ENCODE measurements around the gene LIMS4. TPM values are rescaled to one million over a fixed set of nuclear protein-coding genes. Genes with fewer than 3 reads are reported as not detected.
"Not testable (repeated sequence)": the region's sequence is repeated elsewhere in the genome, so short reads cannot be mapped to it uniquely, and the experiment has no call there.

The LIMS4 gene
- total RNA-seq, 2 donors from 2014 or later: 0.43 to 0.89 TPM

DNA sequence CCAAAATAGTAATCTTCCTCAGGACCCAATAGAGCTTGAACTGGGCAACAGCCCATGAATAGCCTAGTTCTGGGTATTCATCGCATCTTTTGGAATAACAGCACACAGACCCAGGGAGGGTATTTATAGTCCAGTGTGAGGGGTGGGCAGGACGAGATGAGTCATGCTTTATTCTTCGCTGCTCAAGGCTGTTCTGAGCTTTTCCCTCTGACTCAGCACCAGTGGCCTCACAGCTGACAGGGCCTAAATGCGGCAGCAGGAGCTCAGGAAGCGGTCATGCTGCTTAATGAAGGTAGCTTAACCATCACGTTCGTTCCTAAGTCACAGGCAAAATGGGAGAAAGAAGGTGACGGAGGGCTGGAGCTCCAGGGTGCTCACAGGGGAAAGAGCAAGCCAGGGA, 7.3 kb downstream of the LIMS4 start:
- not testable (repeated sequence) for H3K4me3 Mint-ChIP-seq; H3K4me1 Mint-ChIP-seq (ENCODE audit: low read depth in 2 of 2); H3K27ac Mint-ChIP-seq; H3K36me3 Mint-ChIP-seq; H3K27me3 Mint-ChIP-seq; DNase-seq (ENCODE audit: low spot score); H3K9me3 Mint-ChIP-seq
- ATAC-seq: peak in 1 of 2 donors; percentile 54

DNA sequence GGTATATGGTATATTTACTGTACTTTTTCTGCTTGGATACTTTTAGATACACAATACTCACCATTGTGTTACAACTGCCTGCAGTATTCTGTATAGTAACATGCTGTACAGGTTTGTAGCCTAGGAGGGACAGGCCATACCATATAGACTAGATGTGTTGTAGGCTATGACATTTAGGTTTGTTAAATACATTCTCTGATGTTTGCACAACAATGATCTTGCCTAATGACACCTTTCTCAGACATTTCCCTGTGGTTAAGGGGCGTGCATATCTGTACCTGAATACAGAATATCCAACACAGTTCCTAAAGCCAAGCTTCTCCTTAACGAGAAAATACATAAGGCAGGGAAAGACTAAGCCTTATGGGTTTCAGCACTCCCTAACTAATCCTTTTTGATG, 10.2 kb downstream of the LIMS4 start:
- not testable (repeated sequence) for H3K4me3 Mint-ChIP-seq; H3K4me1 Mint-ChIP-seq (ENCODE audit: low read depth in 2 of 2)

DNA sequence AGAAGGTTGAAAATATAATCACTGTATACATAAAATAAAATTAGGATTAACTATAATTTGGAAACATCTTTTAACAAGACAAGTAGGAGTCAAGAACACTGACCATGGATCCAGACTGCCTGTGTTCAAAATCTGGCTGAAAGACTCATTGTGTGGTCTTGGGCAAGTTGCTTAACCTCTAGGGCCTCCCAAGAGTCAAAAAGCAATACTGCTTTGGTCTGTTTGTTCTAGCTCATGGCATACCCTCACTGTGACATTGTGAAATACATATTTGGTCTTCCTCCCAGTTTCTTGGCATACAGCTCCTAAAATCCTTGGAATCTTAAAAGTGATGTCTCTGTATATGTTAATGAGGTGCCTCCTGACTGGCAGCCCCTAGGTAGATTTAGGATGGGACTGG, 12.3 kb downstream of the LIMS4 start:
- not testable (repeated sequence) for DNase-seq (ENCODE audit: low spot score); H3K27me3 Mint-ChIP-seq; H3K27ac Mint-ChIP-seq; H3K4me3 Mint-ChIP-seq; ATAC-seq; H3K4me1 Mint-ChIP-seq (ENCODE audit: low read depth in 2 of 2); H3K9me3 Mint-ChIP-seq; H3K36me3 Mint-ChIP-seq

More for the DNA sequence above, 10.2 kb downstream of the LIMS4 start:
- H3K27ac Mint-ChIP-seq; DNase-seq (ENCODE audit: low spot score); ATAC-seq; H3K9me3 Mint-ChIP-seq; H3K27me3 Mint-ChIP-seq; H3K36me3 Mint-ChIP-seq: not testable (repeated sequence)

DNA sequence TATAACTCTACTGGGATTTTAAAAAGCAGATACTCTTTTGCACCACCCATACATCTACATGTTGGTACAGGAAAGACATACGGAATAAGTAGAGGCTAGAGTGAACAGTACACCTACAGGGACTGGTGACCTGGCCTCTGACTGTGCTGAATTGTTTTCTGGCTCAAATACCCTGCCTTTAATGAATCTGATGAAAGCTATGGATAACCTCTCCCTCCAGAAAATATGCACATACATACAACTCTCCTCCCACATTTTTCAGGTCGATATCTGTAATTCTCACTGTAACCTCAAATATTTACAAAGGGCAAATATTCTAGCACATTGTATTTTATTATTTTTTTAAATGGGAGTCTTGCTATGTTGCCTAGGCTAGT, 15.4 kb downstream of the LIMS4 start:
- H3K36me3 Mint-ChIP-seq; H3K9me3 Mint-ChIP-seq; H3K4me1 Mint-ChIP-seq (ENCODE audit: low read depth in 2 of 2); H3K27me3 Mint-ChIP-seq; H3K4me3 Mint-ChIP-seq; DNase-seq (ENCODE audit: low spot score); H3K27ac Mint-ChIP-seq; ATAC-seq: not testable (repeated sequence)

- not testable (repeated sequence) for DNase-seq (ENCODE audit: low spot score); H3K27me3 Mint-ChIP-seq; H3K4me1 Mint-ChIP-seq (ENCODE audit: low read depth in 2 of 2); H3K27ac Mint-ChIP-seq; H3K36me3 Mint-ChIP-seq; ATAC-seq; H3K4me3 Mint-ChIP-seq; H3K9me3 Mint-ChIP-seq
Measured at GRCh38 chr2:110456291-110457213, 16.1 kb downstream of the LIMS4 start.

DNA sequence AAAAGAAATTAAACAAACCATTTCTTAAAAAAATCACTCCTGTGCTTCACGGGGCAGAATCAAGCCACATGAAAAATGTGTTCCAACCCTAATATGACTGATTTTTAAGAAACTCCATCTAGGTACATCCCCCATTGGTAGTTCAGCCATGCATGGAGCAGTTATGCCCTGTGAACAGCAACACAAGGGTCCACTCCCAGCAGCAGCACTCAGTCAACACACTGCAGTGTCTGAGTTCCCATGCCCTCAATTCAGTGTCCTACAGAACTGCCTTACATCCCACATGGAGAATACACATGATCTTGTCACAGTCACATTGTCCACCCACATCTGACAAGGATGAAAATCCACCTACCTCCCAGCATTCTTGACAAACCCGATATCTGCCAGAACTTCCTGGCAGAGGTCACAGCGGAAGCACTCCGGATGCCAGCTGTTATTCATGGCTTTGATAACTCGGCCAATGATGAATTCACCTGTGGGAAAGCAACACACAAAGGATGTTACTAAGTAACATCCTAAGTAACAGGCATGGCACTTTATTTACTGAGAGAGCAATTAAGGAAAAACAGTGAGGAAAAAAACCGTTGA, 17.4 kb downstream of the LIMS4 start:
- not testable (repeated sequence) for H3K4me3 Mint-ChIP-seq; H3K27me3 Mint-ChIP-seq; DNase-seq (ENCODE audit: low spot score); H3K4me1 Mint-ChIP-seq (ENCODE audit: low read depth in 2 of 2); H3K27ac Mint-ChIP-seq; ATAC-seq; H3K36me3 Mint-ChIP-seq; H3K9me3 Mint-ChIP-seq

DNA sequence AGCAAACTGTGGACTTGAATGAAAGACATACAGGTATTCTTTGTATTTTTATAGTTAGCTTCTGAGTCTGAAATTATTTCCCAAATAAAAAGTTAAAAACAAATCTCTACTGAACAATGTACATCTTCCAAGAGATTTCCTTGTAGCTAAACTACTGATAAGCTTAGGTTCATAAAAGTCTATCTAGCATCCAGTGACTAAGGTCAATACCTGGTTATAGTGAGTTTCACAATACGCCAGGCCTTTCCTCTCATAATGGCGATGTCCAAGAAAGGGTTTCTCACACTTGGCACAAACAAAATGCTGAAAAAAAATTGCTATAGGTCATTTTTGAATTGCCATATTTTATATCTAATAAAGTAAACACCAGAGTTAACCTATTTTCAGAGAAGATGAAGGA, 21.7 kb downstream of the LIMS4 start:
- not testable (repeated sequence) for H3K36me3 Mint-ChIP-seq, ATAC-seq, H3K9me3 Mint-ChIP-seq

GRCh38 chr2:110449127-110449947, 23.3 kb downstream of the LIMS4 start:
- not testable (repeated sequence) for ATAC-seq; H3K27ac Mint-ChIP-seq; H3K9me3 Mint-ChIP-seq; H3K4me3 Mint-ChIP-seq; H3K36me3 Mint-ChIP-seq; DNase-seq (ENCODE audit: low spot score); H3K4me1 Mint-ChIP-seq (ENCODE audit: low read depth in 2 of 2); H3K27me3 Mint-ChIP-seq

More for the DNA sequence above, 21.7 kb downstream of the LIMS4 start:
- H3K4me1 Mint-ChIP-seq (ENCODE audit: low read depth in 2 of 2); H3K27me3 Mint-ChIP-seq; DNase-seq (ENCODE audit: low spot score); H3K4me3 Mint-ChIP-seq; H3K27ac Mint-ChIP-seq: not testable (repeated sequence)

- H3K4me1 Mint-ChIP-seq (ENCODE audit: low read depth in 2 of 2); H3K36me3 Mint-ChIP-seq; H3K27ac Mint-ChIP-seq; ATAC-seq; H3K4me3 Mint-ChIP-seq; DNase-seq (ENCODE audit: low spot score); H3K27me3 Mint-ChIP-seq; H3K9me3 Mint-ChIP-seq: not testable (repeated sequence)
Measured at GRCh38 chr2:110446644-110447043, 26.0 kb downstream of the LIMS4 start.

DNA sequence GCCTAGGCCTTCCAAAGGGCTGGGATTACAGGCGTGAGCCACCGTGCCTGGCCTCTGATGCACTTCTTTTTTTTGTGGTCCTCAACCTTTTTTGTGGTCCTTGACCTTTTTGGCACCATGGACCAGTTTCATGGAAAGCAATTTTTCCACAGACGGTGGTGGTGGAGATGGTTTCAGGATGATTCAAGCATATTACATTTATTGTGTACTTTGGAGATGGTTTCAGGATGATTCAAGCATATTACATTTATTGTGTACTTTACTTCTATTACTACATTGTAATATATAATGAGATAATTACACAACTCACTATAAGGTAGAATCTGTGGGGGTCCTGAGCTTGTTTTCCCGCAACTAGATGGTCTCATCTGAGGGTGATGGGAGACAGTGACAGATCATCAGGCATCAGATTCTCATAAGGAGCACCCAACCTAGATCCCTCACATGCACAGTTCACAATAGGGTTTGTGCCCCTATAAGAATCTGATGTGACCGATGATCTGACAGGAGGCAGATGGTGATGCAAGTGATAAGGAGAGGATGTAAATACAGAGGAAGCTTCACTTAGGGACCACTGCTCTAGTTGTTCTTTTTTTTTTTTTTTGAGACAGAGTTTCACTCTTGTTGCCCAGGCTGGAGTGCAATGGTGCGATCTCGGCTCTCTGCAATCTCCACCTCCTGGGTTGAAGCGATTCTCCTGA, 29.2 kb downstream of the LIMS4 start:
- not testable (repeated sequence) for H3K36me3 Mint-ChIP-seq; ATAC-seq; H3K27ac Mint-ChIP-seq; DNase-seq (ENCODE audit: low spot score); H3K9me3 Mint-ChIP-seq; H3K27me3 Mint-ChIP-seq; H3K4me1 Mint-ChIP-seq (ENCODE audit: low read depth in 2 of 2); H3K4me3 Mint-ChIP-seq

DNA sequence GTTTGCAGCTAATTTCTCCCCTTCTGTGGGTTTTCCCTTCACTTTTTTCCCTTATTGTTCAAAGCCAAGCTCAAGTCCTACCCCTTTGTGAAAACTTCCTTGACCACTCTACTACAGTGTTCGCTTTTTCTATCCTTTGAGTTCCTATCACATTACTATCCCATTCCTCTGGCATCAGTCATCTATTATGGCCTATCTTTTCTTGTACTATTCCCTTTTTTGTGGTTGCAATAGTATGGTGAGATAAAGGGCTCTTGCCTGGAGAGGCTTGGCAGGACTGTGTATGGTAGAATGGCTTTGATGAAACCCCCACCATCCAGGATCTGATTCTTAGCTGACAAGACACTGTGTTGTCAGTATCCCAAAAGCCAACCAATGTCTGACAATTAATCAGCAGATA, 30.7 kb downstream of the LIMS4 start:
- H3K4me1 Mint-ChIP-seq (ENCODE audit: low read depth in 2 of 2); DNase-seq (ENCODE audit: low spot score); H3K27me3 Mint-ChIP-seq; H3K4me3 Mint-ChIP-seq; ATAC-seq; H3K27ac Mint-ChIP-seq; H3K9me3 Mint-ChIP-seq; H3K36me3 Mint-ChIP-seq: not testable (repeated sequence)

DNA sequence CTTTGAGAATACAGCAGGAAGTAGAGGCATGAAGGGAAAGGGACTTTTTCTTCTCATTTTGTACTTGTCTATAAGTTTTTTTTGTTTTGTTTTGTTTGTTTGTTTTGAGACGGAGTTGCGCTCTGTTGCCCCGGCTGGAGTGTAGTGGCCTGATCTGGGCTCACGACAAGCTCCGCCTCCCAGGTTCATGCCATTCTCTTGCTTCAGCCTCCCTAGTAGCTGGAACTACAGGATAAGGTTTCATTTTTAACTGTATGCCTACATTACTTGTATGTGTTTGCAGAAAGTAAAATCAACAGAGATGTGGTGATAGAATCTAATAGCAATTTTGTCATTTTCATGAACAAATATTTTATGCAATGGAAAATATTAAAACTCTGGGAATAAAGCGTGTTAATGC, 38.1 kb downstream of the LIMS4 start:
- not testable (repeated sequence) for H3K4me3 Mint-ChIP-seq; DNase-seq (ENCODE audit: low spot score); ATAC-seq; H3K27ac Mint-ChIP-seq; H3K4me1 Mint-ChIP-seq (ENCODE audit: low read depth in 2 of 2); H3K9me3 Mint-ChIP-seq; H3K27me3 Mint-ChIP-seq; H3K36me3 Mint-ChIP-seq

GRCh38 chr2:110425725-110426124, 46.9 kb downstream of the LIMS4 start:
- not testable (repeated sequence) for H3K4me1 Mint-ChIP-seq (ENCODE audit: low read depth in 2 of 2); H3K36me3 Mint-ChIP-seq; H3K4me3 Mint-ChIP-seq; DNase-seq (ENCODE audit: low spot score); ATAC-seq; H3K9me3 Mint-ChIP-seq; H3K27ac Mint-ChIP-seq; H3K27me3 Mint-ChIP-seq
